MM.1S (cell line): ENCODE measurements around the gene ADAMTSL2.

ENCODE experiments used
- DNase-seq: peaks from one replicate; pipeline ENCODE4 v3.0.0-alpha.2; 2015
- H2AFZ ChIP-seq: fragments of 300-600 bp; sonication (generic); 2 replicates; pipeline ENCODE4 v1.6.0; 2016; ENCODE audit warnings: antibody characterized with exemption, low read length
- H3F3A ChIP-seq: fragments of 300-600 bp; sonication (generic); 2 replicates; pipeline ENCODE4 v1.6.1; 2016; ENCODE audit warnings: mild to moderate bottlenecking, antibody characterized with exemption, low read length, moderate library complexity, mixed read lengths; ENCODE audit not compliant: insufficient read depth
- H3K27ac ChIP-seq: fragments of 300-600 bp; sonication (generic); 2 replicates; pipeline ENCODE4 v1.5.1; 2016; ENCODE audit warnings: mild to moderate bottlenecking, low read length
- H3K27me3 ChIP-seq: fragments of 300-600 bp; sonication (generic); replicated peaks from 2 replicates; pipeline ENCODE4 v1.6.0; 2016; ENCODE audit warnings: low read length; ENCODE audit not compliant: insufficient read depth
- H3K36me3 ChIP-seq: fragments of 300-600 bp; sonication (generic); replicated peaks from 2 replicates; pipeline ENCODE4 v1.6.1; 2016; ENCODE audit warnings: mild to moderate bottlenecking, low read length, mixed read lengths; ENCODE audit not compliant: insufficient read depth
- H3K4me1 ChIP-seq: fragments of 300-600 bp; sonication (generic); 2 replicates; pipeline ENCODE4 v1.6.1; 2016; ENCODE audit warnings: low read length, mixed read lengths
- H3K4me2 ChIP-seq: fragments of 300-600 bp; sonication (generic); 2 replicates; pipeline ENCODE4 v1.6.0; 2016; ENCODE audit warnings: low read depth, low read length
- H3K4me3 ChIP-seq: fragments of 300-600 bp; sonication (generic); 2 replicates; pipeline ENCODE4 v1.5.1; 2016; ENCODE audit warnings: low read length, mixed read lengths
- H3K79me2 ChIP-seq: fragments of 300-600 bp; sonication (generic); 2 replicates; pipeline ENCODE4 v1.6.1; 2016; ENCODE audit warnings: mixed run types, low read length, mixed read lengths
- H3K9ac ChIP-seq: fragments of 300-600 bp; sonication (generic); 2 replicates; pipeline ENCODE4 v1.6.1; 2016; ENCODE audit warnings: low read length, mixed read lengths
- H3K9me2 ChIP-seq: fragments of 300-600 bp; sonication (generic); replicated peaks from 2 replicates; pipeline ENCODE4 v1.6.1; 2016; ENCODE audit warnings: mild to moderate bottlenecking, low read length, mixed read lengths; ENCODE audit not compliant: insufficient read depth
- H3K9me3 ChIP-seq: fragments of 300-600 bp; sonication (generic); replicated peaks from 2 replicates; pipeline ENCODE4 v1.6.1; 2016; ENCODE audit warnings: mild to moderate bottlenecking, low read length, mixed read lengths; ENCODE audit not compliant: insufficient read depth
- H4K20me1 ChIP-seq: fragments of 300-600 bp; sonication (generic); 2 replicates; pipeline ENCODE4 v1.6.1; 2016; ENCODE audit warnings: mild to moderate bottlenecking, low read length, moderate library complexity, mixed read lengths; ENCODE audit not compliant: insufficient read depth
- CTCF ChIP-seq: fragments of 300-600 bp; sonication (generic); IDR thresholded peaks from 2 replicates; pipeline ENCODE4 v1.5.1; 2016; ENCODE audit warnings: antibody characterized with exemption, low read length, mixed read lengths
- EZH2 ChIP-seq: fragments of 300-600 bp; sonication (generic); optimal IDR thresholded peaks from 2 replicates; pipeline ENCODE3; 2017; ENCODE audit warnings: low read depth, mild to moderate bottlenecking, antibody characterized with exemption, low read length, mixed read lengths
- EZH2phosphoT487 ChIP-seq: fragments of 300-600 bp; sonication (generic); IDR thresholded peaks from 2 replicates; pipeline ENCODE4 v1.6.1; 2018; ENCODE audit warnings: antibody characterized with exemption, low read length

Gene ADAMTSL2

GRCh38 chr9:133569891-133570690 lies 35.6 kb downstream of the ADAMTSL2 start:
- peaks cover 89% of the 10 kb centered on the region for H3K27me3 ChIP-seq
- H3K4me2 ChIP-seq = no peak overlapping the region
- H2AFZ ChIP-seq = no peak overlapping the region
- TF ChIP-seq CTCF (no peak), EZH2phosphoT487 (no peak), EZH2 (no peak)
- no peak overlapping the region for H3K4me3 ChIP-seq
- H3K36me3 ChIP-seq = no peaks in the 10 kb centered on the region
- no peaks in the 10 kb centered on the region for H3K9me3 ChIP-seq
- H3K27ac ChIP-seq = no peak overlapping the region
- no peaks in the 10 kb centered on the region for H3K79me2 ChIP-seq
- H3K9ac ChIP-seq = no peak overlapping the region
- H3K4me1 ChIP-seq = no peaks in the 10 kb centered on the region
- no peaks in the 10 kb centered on the region for H3F3A ChIP-seq
- no peaks in the 10 kb centered on the region for H3K9me2 ChIP-seq
- no peaks in the 10 kb centered on the region for H4K20me1 ChIP-seq
- DNase-seq = no peak

- Histone ChIP-seq H3K4me3 (no peak overlapping the region), H3K4me1 (no peaks in the 10 kb centered on the region), H3K9me2 (no peaks in the 10 kb centered on the region), H3F3A (no peaks in the 10 kb centered on the region), H3K79me2 (no peaks in the 10 kb centered on the region), H3K27ac (no peak overlapping the region), H4K20me1 (no peaks in the 10 kb centered on the region), H2AFZ (no peak overlapping the region), H3K36me3 (no peaks in the 10 kb centered on the region), H3K4me2 (no peak overlapping the region), H3K9me3 (no peaks in the 10 kb centered on the region), H3K9ac (no peak overlapping the region), H3K27me3 (peaks cover 89% of the 10 kb centered on the region)
- TF ChIP-seq EZH2 (no peak), EZH2phosphoT487 (no peak), CTCF (no peak)
- DNase-seq = no peak
Observed at GRCh38 chr9:133570691-133571080, 36.2 kb downstream of the ADAMTSL2 start.

- H4K20me1 ChIP-seq = no peaks in the 10 kb centered on the region
- H3K4me3 ChIP-seq = no peak overlapping the region
- H3K9me2 ChIP-seq = no peaks in the 10 kb centered on the region
- H2AFZ ChIP-seq = no peak overlapping the region
- no peak for DNase-seq
- H3K79me2 ChIP-seq = no peaks in the 10 kb centered on the region
- H3K27me3 ChIP-seq = peaks cover 94% of the 10 kb centered on the region
- H3F3A ChIP-seq = no peaks in the 10 kb centered on the region
- no peak for TF ChIP-seq CTCF
- no peak for TF ChIP-seq EZH2
- no peak for TF ChIP-seq EZH2phosphoT487
- no peaks in the 10 kb centered on the region for H3K4me1 ChIP-seq
- H3K27ac ChIP-seq = no peak overlapping the region
- H3K36me3 ChIP-seq = no peaks in the 10 kb centered on the region
- no peak overlapping the region for H3K4me2 ChIP-seq
- no peaks in the 10 kb centered on the region for H3K9me3 ChIP-seq
- H3K9ac ChIP-seq = no peak overlapping the region
Observed at GRCh38 chr9:133571391-133571890, 36.9 kb downstream of the ADAMTSL2 start.
